T-helper 2 cell treated with Interferon-gamma antibody and Interleukin-4, amounts not matched to agents 5 μg/mL and 100 μg/mL, for 36 hours (primary cell): ENCODE data around the gene RASSF10.

Source experiments
- DNase-seq: peaks from one replicate; pipeline ENCODE4 v3.0.0; 2021; ENCODE audit warnings: low spot score
- H3K27ac Mint-ChIP-seq: one replicate; pipeline ENCODE4 v1.8.0; 2021; ENCODE audit warnings: mild to moderate bottlenecking, mixed read lengths
- H3K27me3 Mint-ChIP-seq: one replicate; pipeline ENCODE4 v1.8.0; 2021; ENCODE audit warnings: low read depth, mixed read lengths
- H3K36me3 Mint-ChIP-seq: one replicate; pipeline ENCODE4 v1.8.0; 2021; ENCODE audit warnings: low read depth, mixed read lengths
- H3K4me1 Mint-ChIP-seq: one replicate; pipeline ENCODE4 v1.8.0; 2021; ENCODE audit warnings: low read depth, mixed read lengths
- H3K4me3 Mint-ChIP-seq: one replicate; pipeline ENCODE4 v1.8.0; 2022; ENCODE audit warnings: mild to moderate bottlenecking, moderate library complexity, mixed read lengths
- H3K9me3 Mint-ChIP-seq: one replicate; pipeline ENCODE4 v1.8.0; 2021; ENCODE audit warnings: mixed read lengths

RASSF10 gene

DNA sequence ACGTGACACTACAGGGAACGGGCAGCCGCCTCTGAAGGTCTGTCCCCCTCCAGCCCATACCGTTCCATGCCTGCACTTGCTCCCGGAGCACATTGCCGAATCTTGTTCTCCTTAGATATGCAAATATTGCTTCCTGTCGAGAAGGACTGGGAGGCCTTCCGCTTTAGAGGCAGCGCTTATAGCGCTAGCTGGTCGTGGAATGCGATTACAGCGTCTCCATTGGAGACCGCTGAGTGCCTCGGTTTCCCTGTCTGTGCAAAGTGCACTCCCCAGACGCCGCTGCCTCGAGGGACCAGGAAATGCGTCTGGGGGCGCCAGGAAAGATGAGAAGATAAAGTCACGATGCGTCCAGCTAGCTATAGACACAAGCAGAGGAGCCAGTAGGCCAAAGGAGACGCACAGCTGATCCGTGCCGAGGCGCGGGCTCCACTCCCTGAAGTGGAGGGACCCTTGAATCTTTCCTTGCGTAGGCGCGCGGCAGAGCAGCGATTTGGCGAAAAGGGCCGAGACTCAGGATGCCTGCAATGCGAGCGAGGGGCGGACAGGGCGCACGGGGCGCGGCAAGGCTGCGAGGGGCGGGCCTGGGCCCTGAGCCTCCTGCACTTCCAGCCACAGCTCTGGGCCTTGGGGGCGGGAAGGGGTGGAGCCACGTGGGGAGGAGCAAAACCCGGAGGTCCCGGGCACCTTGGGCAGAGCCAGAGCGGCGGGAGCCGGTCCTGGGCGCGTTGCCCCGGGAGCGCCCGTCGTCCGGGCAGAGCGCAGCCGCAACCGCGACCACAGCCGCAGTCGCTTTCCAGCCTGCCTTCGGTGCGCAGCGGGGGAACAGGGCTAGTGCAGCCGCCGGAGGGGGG is at the start of gene RASSF10:
Gene RASSF10, plus strand, starts transcription at position 692 of the 851 bp plus-strand sequence. CDS start 261 bp downstream, outside the sequence.
- Mint-ChIP-seq H3K9me3 (no peaks in the 10 kb centered on the region), H3K4me3 (peak within 1 kb of the TSS; percentile 38), H3K27me3 (peaks cover 62% of the 10 kb centered on the region), H3K27ac (no peak within 1 kb of the TSS), H3K36me3 (no peaks in the 10 kb centered on the region), H3K4me1 (peaks cover 1% of the 10 kb centered on the region)
- DNase-seq = no peak

- no peak for DNase-seq
- Mint-ChIP-seq H3K9me3 (no peaks in the 10 kb centered on the region), H3K36me3 (no peaks in the 10 kb centered on the region), H3K4me3 (no peak overlapping the region), H3K4me1 (no peaks in the 10 kb centered on the region), H3K27ac (no peak overlapping the region), H3K27me3 (peaks cover 14% of the 10 kb centered on the region)
Observed at GRCh38 chr11:12961615-12962014, 47.5 kb upstream of the RASSF10 start.

DNA sequence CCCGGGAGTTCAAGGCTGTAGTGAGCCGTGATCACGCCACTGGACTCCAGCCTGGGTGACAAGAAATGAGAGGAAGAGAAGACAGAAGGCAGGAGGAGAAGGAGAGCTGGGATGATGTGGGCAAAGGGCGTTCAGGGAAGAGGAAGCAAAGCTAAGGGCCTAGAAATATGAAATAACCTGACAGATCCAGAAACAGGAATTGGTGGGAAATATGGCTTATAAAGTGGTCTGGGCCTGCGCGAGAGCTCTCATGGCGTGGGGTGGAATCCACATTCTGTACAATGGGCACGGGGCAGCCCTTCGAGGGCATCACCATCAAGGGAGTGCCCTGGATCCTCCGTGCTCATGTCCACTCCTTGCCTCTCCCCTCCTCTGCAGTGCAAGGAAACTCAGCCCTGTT is 46.8 kb upstream of the RASSF10 start:
- Mint-ChIP-seq H3K4me3 (no peak overlapping the region), H3K27me3 (peaks cover 16% of the 10 kb centered on the region), H3K36me3 (no peaks in the 10 kb centered on the region), H3K9me3 (no peaks in the 10 kb centered on the region), H3K27ac (no peak overlapping the region), H3K4me1 (no peaks in the 10 kb centered on the region)
- DNase-seq = no peak

DNA sequence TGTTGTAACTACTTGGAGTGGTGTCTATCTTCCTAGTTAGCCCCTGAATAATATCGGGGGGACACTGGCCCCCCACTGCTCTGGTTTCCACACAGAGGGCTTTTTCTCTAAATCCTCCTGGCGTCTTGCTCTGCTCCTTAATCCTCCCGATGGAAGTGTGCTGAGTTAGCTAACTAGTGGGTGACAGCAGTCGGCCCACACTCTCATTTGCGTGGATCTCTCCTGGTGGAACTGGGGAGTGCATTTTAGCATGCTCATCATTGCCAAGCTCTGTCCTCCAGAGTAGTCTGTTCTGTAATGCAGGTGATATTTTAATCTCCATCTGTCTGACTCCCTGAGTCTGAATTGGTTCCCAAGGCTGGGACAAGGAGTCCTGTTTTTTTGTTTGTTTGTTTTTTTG is 46.1 kb upstream of the RASSF10 start:
- no peak overlapping the region for H3K27ac Mint-ChIP-seq
- no peaks in the 10 kb centered on the region for H3K36me3 Mint-ChIP-seq
- no peaks in the 10 kb centered on the region for H3K9me3 Mint-ChIP-seq
- no peak for DNase-seq
- H3K4me3 Mint-ChIP-seq = no peak overlapping the region
- H3K4me1 Mint-ChIP-seq = no peaks in the 10 kb centered on the region
- H3K27me3 Mint-ChIP-seq = peaks cover 16% of the 10 kb centered on the region

GRCh38 chr11:12963792-12964536 is 45.2 kb upstream of the RASSF10 start:
- Mint-ChIP-seq H3K27me3 (peaks cover 10% of the 10 kb centered on the region), H3K9me3 (no peaks in the 10 kb centered on the region), H3K27ac (no peak overlapping the region), H3K36me3 (no peaks in the 10 kb centered on the region), H3K4me1 (no peaks in the 10 kb centered on the region), H3K4me3 (no peak overlapping the region)
- peak; percentile 24 for DNase-seq

DNA sequence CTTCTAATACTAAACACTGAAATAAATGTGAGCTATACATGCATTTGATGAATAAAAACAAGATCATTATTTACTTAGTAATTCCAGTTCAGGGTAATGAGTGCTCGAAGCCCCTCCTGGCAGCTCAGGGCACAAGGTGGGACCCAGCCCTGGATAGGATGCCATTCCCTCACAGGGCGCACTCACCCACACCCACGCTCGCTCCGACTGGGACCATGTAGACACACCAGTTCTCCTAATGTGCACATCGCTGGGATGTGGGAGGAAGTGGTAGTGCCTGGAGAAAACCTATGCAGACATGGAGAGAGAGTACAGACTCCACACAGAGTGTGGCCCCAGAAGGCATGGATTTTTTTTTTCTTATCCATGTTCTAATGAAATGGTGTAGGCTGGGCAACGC is 44.5 kb upstream of the RASSF10 start:
- Mint-ChIP-seq H3K27me3 (peaks cover 11% of the 10 kb centered on the region), H3K27ac (no peak overlapping the region), H3K4me3 (no peak overlapping the region), H3K9me3 (no peaks in the 10 kb centered on the region), H3K36me3 (no peaks in the 10 kb centered on the region), H3K4me1 (no peaks in the 10 kb centered on the region)
- no peak for DNase-seq

DNA sequence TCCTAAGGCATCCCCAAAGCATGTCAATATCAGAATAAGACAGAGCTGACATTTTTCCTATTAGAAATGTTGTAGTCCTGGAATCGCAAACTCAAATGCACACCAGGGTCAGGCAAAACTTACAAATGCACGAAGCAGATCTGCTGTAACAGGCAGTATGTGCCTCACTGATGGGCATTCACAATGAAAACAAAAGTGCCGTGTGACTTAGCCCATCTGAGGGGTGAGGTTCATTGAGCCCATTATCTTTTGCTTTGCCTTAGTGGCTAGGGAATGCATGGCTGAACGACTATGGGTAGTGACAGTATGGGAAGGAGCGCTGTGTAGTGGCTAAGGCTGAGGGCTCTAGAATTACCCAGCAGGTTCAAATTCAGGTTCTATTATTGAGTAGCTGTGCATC is 43.1 kb upstream of the RASSF10 start:
- Mint-ChIP-seq H3K9me3 (no peaks in the 10 kb centered on the region), H3K4me1 (no peaks in the 10 kb centered on the region), H3K27ac (no peak overlapping the region), H3K4me3 (no peak overlapping the region), H3K27me3 (peaks cover 9% of the 10 kb centered on the region), H3K36me3 (no peaks in the 10 kb centered on the region)
- no peak for DNase-seq

DNA sequence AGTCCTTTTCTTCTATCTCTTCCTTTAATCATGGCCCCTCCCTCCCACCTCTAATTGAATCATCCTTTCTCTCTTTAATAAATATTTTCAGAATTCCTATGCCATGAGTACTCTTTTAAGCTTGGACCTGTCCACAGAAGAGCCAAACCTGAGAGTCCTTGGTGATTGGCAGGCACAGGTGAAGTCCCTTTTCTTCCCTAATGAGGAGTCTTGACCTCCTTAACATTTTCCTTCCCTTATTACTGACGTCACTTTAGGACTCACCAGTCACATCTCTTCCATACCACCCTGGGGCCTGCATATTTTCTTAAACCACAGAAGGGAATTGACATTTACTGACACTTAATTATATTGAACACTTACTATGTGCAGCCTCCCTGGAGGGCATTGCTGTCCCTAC is 41.0 kb upstream of the RASSF10 start:
- Mint-ChIP-seq H3K4me1 (no peaks in the 10 kb centered on the region), H3K36me3 (no peaks in the 10 kb centered on the region), H3K27ac (no peak overlapping the region), H3K9me3 (no peaks in the 10 kb centered on the region), H3K4me3 (no peak overlapping the region), H3K27me3 (peaks cover 11% of the 10 kb centered on the region)
- no peak for DNase-seq

DNA sequence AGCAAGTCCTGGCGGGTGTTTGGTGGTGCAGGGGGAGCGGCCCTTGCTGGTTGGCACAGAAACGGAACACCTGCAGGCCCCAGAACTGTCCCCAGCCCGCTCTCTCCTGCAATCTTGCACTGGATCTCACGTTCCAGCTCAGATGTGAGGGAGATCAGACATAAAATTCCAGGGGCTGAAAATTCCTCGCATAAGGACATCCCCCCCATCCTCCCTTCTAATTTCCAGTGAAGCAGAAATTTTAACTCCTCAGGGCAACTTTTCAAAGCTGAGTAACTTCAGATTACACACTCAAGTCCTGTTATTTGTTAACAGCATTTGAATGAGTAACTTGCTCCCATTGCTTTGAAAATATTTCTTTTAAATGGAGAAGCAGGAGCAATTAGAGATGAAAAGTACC is 40.3 kb upstream of the RASSF10 start:
- Mint-ChIP-seq H3K27ac (no peak overlapping the region), H3K27me3 (peaks cover 11% of the 10 kb centered on the region)

DNA sequence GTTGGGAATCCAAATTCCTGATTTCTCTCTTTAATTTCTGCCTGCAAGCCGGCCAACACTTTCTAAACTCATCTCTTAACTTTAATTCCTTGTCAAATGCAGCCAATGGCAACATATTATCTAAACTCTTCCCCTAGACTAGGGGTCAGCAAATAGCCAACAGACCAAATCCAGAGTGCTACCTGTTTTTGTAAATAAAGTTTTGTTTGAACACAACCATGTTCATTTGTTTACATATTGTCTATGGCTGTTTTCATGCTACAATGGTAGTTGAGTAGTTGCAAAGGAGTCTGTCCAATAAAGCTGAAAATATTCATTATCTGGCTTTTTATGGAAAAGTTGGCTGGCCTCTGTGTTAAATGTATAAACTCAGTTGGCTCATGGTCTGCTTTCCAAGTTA is 37.2 kb upstream of the RASSF10 start:
- Mint-ChIP-seq H3K27me3 (peaks cover 7% of the 10 kb centered on the region), H3K9me3 (no peaks in the 10 kb centered on the region), H3K36me3 (no peaks in the 10 kb centered on the region), H3K27ac (no peak overlapping the region), H3K4me3 (no peak overlapping the region), H3K4me1 (no peaks in the 10 kb centered on the region)
- no peak for DNase-seq

More for the DNA sequence above, 40.3 kb upstream of the RASSF10 start:
- Mint-ChIP-seq H3K9me3 (no peaks in the 10 kb centered on the region), H3K4me3 (no peak overlapping the region), H3K36me3 (no peaks in the 10 kb centered on the region), H3K4me1 (no peaks in the 10 kb centered on the region)
- no peak for DNase-seq

- H3K27ac Mint-ChIP-seq = no peak overlapping the region
- H3K4me3 Mint-ChIP-seq = no peak overlapping the region
- no peaks in the 10 kb centered on the region for H3K9me3 Mint-ChIP-seq
- no peak for DNase-seq
- no peaks in the 10 kb centered on the region for H3K36me3 Mint-ChIP-seq
- H3K27me3 Mint-ChIP-seq = peaks cover 8% of the 10 kb centered on the region
- no peaks in the 10 kb centered on the region for H3K4me1 Mint-ChIP-seq
Observed at GRCh38 chr11:12973528-12974181, 35.5 kb upstream of the RASSF10 start.

- peaks cover 10% of the 10 kb centered on the region for H3K27me3 Mint-ChIP-seq
- no peaks in the 10 kb centered on the region for H3K4me1 Mint-ChIP-seq
- no peaks in the 10 kb centered on the region for H3K9me3 Mint-ChIP-seq
- no peaks in the 10 kb centered on the region for H3K36me3 Mint-ChIP-seq
- no peak overlapping the region for H3K4me3 Mint-ChIP-seq
- DNase-seq = no peak
- no peak overlapping the region for H3K27ac Mint-ChIP-seq
Observed at GRCh38 chr11:12975195-12975594, 33.9 kb upstream of the RASSF10 start.

- DNase-seq = no peak
- no peak overlapping the region for H3K4me3 Mint-ChIP-seq
- peaks cover 7% of the 10 kb centered on the region for H3K27me3 Mint-ChIP-seq
- H3K27ac Mint-ChIP-seq = no peak overlapping the region
- no peaks in the 10 kb centered on the region for H3K9me3 Mint-ChIP-seq
- H3K36me3 Mint-ChIP-seq = no peaks in the 10 kb centered on the region
- no peaks in the 10 kb centered on the region for H3K4me1 Mint-ChIP-seq
Observed at GRCh38 chr11:12979928-12980689, 29.0 kb upstream of the RASSF10 start.
